H9 (cell line): ENCODE data around the gene GPRIN1. TPM values are rescaled to one million over a fixed set of nuclear protein-coding genes. Genes with fewer than 3 reads are reported as not detected.

Experiments used
- DNase-seq: peaks from one replicate; pipeline ENCODE4 v3.0.0-alpha.2; 2017
- H2AFZ ChIP-seq: one replicate; pipeline ENCODE4 v1.6.1; 2013; ENCODE audit warnings: mild to moderate bottlenecking, low read length, control low read depth, moderate library complexity
- H2AK5ac ChIP-seq: 2 replicates; pipeline ENCODE4 v1.6.1; 2013; ENCODE audit warnings: low read length, control low read depth, mixed read lengths; ENCODE audit not compliant: insufficient read length
- H2BK120ac ChIP-seq: one replicate; pipeline ENCODE4 v1.6.1; 2013; ENCODE audit warnings: low read depth, mild to moderate bottlenecking, low read length, control low read depth, inconsistent platforms; ENCODE audit not compliant: poor library complexity, severe bottlenecking
- H2BK12ac ChIP-seq: 2 replicates; pipeline ENCODE4 v1.6.1; 2013; ENCODE audit warnings: low read length, control low read depth, mixed read lengths, low read depth; ENCODE audit not compliant: insufficient read length
- H2BK15ac ChIP-seq: 2 replicates; pipeline ENCODE4 v1.6.1; 2013; ENCODE audit warnings: low read depth, low read length, control low read depth
- H2BK20ac ChIP-seq: one replicate; pipeline ENCODE4 v1.6.1; 2013; ENCODE audit warnings: low read depth, mild to moderate bottlenecking, low read length, control low read depth, inconsistent platforms; ENCODE audit not compliant: poor library complexity, severe bottlenecking
- H2BK5ac ChIP-seq: 2 replicates; pipeline ENCODE4 v1.6.1; 2013; ENCODE audit warnings: low read length, control low read depth, mixed read lengths; ENCODE audit not compliant: insufficient read length
- H3K14ac ChIP-seq: 2 replicates; pipeline ENCODE4 v1.6.1; 2013; ENCODE audit warnings: low read length, control low read depth; ENCODE audit not compliant: insufficient read depth
- H3K18ac ChIP-seq: 2 replicates; pipeline ENCODE4 v1.6.1; 2013; ENCODE audit warnings: low read depth, mild to moderate bottlenecking, mixed read lengths, low read length, control low read depth; ENCODE audit not compliant: insufficient read length
- H3K23ac ChIP-seq: 2 replicates; pipeline ENCODE4 v1.6.1; 2013; ENCODE audit warnings: low read length, control low read depth, mixed read lengths, low read depth; ENCODE audit not compliant: insufficient read length
- H3K23me2 ChIP-seq: 2 replicates; pipeline ENCODE4 v1.6.1; 2013; ENCODE audit warnings: low read depth, mild to moderate bottlenecking, mixed read lengths, low read length, control low read depth; ENCODE audit not compliant: insufficient read length, poor library complexity, severe bottlenecking
- H3K27ac ChIP-seq: 2 replicates; pipeline ENCODE4 v1.5.1; 2013; ENCODE audit warnings: low read length, control low read depth, mixed read lengths, low read depth; ENCODE audit not compliant: insufficient read length
- H3K27me3 ChIP-seq: 2 replicates; pipeline ENCODE4 v1.6.1; 2013; ENCODE audit warnings: low read length, control low read depth, inconsistent platforms; ENCODE audit not compliant: insufficient read depth
- H3K4ac ChIP-seq: 2 replicates; pipeline ENCODE4 v1.6.1; 2013; ENCODE audit warnings: low read depth, mild to moderate bottlenecking, control low read depth, inconsistent platforms, low read length, moderate library complexity
- H3K4me1 ChIP-seq: 2 replicates; pipeline ENCODE4 v1.6.1; 2013; ENCODE audit warnings: low read length, control low read depth, inconsistent platforms; ENCODE audit not compliant: insufficient read depth
- H3K4me2 ChIP-seq: 2 replicates; pipeline ENCODE4 v1.6.1; 2013; ENCODE audit warnings: low read length, control low read depth, mixed read lengths; ENCODE audit not compliant: insufficient read length, insufficient read depth
- H3K56ac ChIP-seq: 2 replicates; pipeline ENCODE4 v1.6.1; 2013; ENCODE audit warnings: low read depth, mild to moderate bottlenecking, mixed read lengths, low read length, control low read depth; ENCODE audit not compliant: insufficient read length
- H3K79me1 ChIP-seq: 2 replicates; pipeline ENCODE4 v1.6.1; 2013; ENCODE audit warnings: low read depth, mild to moderate bottlenecking, moderate library complexity, low read length, control low read depth, inconsistent platforms; ENCODE audit not compliant: insufficient read depth, poor library complexity, severe bottlenecking
- H3K79me2 ChIP-seq: 2 replicates; pipeline ENCODE4 v1.6.1; 2013; ENCODE audit warnings: low read length, control low read depth, inconsistent platforms; ENCODE audit not compliant: insufficient read depth
- H3K9ac ChIP-seq: 2 replicates; pipeline ENCODE4 v1.6.1; 2013; ENCODE audit warnings: low read length, control low read depth, mixed read lengths; ENCODE audit not compliant: insufficient read length; ENCODE audit errors: extremely low read depth
- H3K9me3 ChIP-seq: one replicate; pipeline ENCODE4 v1.6.1; 2013; ENCODE audit warnings: low read depth, low read length, inconsistent platforms; ENCODE audit not compliant: control insufficient read depth
- H3T11ph ChIP-seq: one replicate; pipeline ENCODE4 v1.6.1; 2013; ENCODE audit warnings: mild to moderate bottlenecking, low read length, control low read depth, inconsistent platforms
- H4K20me1 ChIP-seq: one replicate; pipeline ENCODE4 v1.6.1; 2013; ENCODE audit not compliant: control insufficient read depth, insufficient read length, insufficient read depth
- H4K5ac ChIP-seq: 2 replicates; pipeline ENCODE4 v1.6.1; 2013; ENCODE audit warnings: low read depth, mild to moderate bottlenecking, mixed read lengths, low read length, control low read depth; ENCODE audit not compliant: insufficient read length
- H4K8ac ChIP-seq: replicated peaks from 2 replicates; pipeline ENCODE4 v1.6.1; 2013; ENCODE audit warnings: low read length, control low read depth, mixed read lengths, low read depth; ENCODE audit not compliant: insufficient read length
- H4K91ac ChIP-seq: 2 replicates; pipeline ENCODE4 v1.6.1; 2013; ENCODE audit warnings: low read depth, mild to moderate bottlenecking, moderate library complexity, mixed read lengths, low read length, control low read depth; ENCODE audit not compliant: insufficient read length
- H3K27ac Mint-ChIP-seq, 3 experiments: 2 replicates in 2 of 3; 3 replicates in 1 of 3; pipeline ENCODE4 v1.8.0; 2020 to 2021; ENCODE audit warnings: mixed read lengths in 3 of 3, mild to moderate bottlenecking in 1 of 3, moderate library complexity in 1 of 3
- H3K27me3 Mint-ChIP-seq: 2 replicates; pipeline ENCODE4 v1.8.0; 2021; ENCODE audit warnings: low read depth, mild to moderate bottlenecking, moderate library complexity, mixed read lengths
- H3K36me3 Mint-ChIP-seq, 3 experiments: 2 replicates in 2 of 3; 3 replicates in 1 of 3; pipeline ENCODE4 v1.8.0; 2020 to 2021; ENCODE audit warnings: low read depth in 3 of 3, mixed read lengths in 3 of 3; ENCODE audit not compliant: insufficient read depth in 1 of 3
- H3K4me1 Mint-ChIP-seq, 2 experiments: 2 replicates each; pipeline ENCODE4 v1.8.0; 2020; ENCODE audit warnings: mixed read lengths in 2 of 2
- H3K4me3 Mint-ChIP-seq, 2 experiments: 2 replicates in 1 of 2; 3 replicates in 1 of 2; pipeline ENCODE4 v1.8.0; 2020 to 2021; ENCODE audit warnings: mild to moderate bottlenecking in 2 of 2, mixed read lengths in 2 of 2, moderate library complexity in 1 of 2
- H3K9me3 Mint-ChIP-seq, 2 experiments: 2 replicates in 1 of 2; 3 replicates in 1 of 2; pipeline ENCODE4 v1.8.0; 2020; ENCODE audit warnings: mild to moderate bottlenecking in 2 of 2, mixed read lengths in 2 of 2, moderate library complexity in 1 of 2
- CTCF ChIP-seq: fragments of 200-600 bp; sonication (generic); conservative IDR thresholded peaks from 3 replicates; pipeline ENCODE4 v1.8.0; 2021; ENCODE audit warnings: antibody characterized with exemption, mild to moderate bottlenecking
- WGBS: extraction: QIAGEN DNeasy Blood & Tissue Kit; methylation state at CpG from one replicate; pipeline ENCODE4 v1.1.7; 2013; ENCODE audit warnings: missing lambda C conversion rate, low lambda C conversion rate, mixed read lengths; ENCODE audit not compliant: insufficient read length; ENCODE audit errors: extremely low coverage; 5-methylcytosine and 5-hydroxymethylcytosine counted together
- total RNA-seq: library from RNA; stranded (reverse); gene quantifications from 2 replicates; pipeline ENCODE4 v1.2.1, GENCODE V29; 2021

GPRIN1 gene
- total RNA-seq, 1 experiment from 2014 or later = 10.8 TPM

GRCh38 chr5:176628406-176629228 is 18.7 kb upstream of the GPRIN1 start:
- Mint-ChIP-seq H3K27me3 (peaks cover 82% of the 10 kb centered on the region), H3K27ac (no peak overlapping the region; a peak in 1 of 7 replicates), H3K9me3 (no peaks in the 10 kb centered on the region; a peak in 1 of 5 replicates), H3K4me1 (peaks cover 13 to 34% of the 10 kb centered on the region in 2 experiments), H3K4me3 (peak overlapping the region; percentile 59 to 86), H3K36me3 (no peaks in the 10 kb centered on the region; a peak in 1 of 7 replicates)
- Histone ChIP-seq H2BK15ac (no peak overlapping the region), H4K8ac (no peak overlapping the region), H3T11ph (no peak overlapping the region), H2BK12ac (no peak overlapping the region), H3K79me1 (no peaks in the 10 kb centered on the region), H3K4me1 (no peaks in the 10 kb centered on the region), H3K79me2 (no peaks in the 10 kb centered on the region), H3K4ac (no peak overlapping the region), H3K27me3 (peaks cover 6% of the 10 kb centered on the region; the same call in 1 of the 2 replicates), H2BK5ac (no peak overlapping the region), H3K23me2 (peaks cover 8% of the 10 kb centered on the region), H3K9ac (no peak overlapping the region), H4K5ac (no peak overlapping the region), H3K18ac (no peak overlapping the region), H4K91ac (no peak overlapping the region), H3K23ac (no peak overlapping the region), H2AFZ (no peak overlapping the region), H4K20me1 (no peaks in the 10 kb centered on the region), H3K9me3 (no peaks in the 10 kb centered on the region), H3K56ac (no peak overlapping the region), H2BK120ac (no peak overlapping the region), H3K27ac (no peak overlapping the region), H2AK5ac (no peak overlapping the region), H2BK20ac (no peak overlapping the region), H3K14ac (no peak overlapping the region), H3K4me2 (peak overlapping the region; percentile 93)
- TF ChIP-seq CTCF = no peak
- WGBS = no CpG with 5 or more reads among the region's 13 CpGs
- DNase-seq = no peak
